ENCODE data around the gene WNK2.
"Not testable (repeated sequence)": the region's sequence is repeated elsewhere in the genome, so short reads cannot be mapped to it uniquely, and the experiment has no call there.

WNK2 gene

GRCh38 chr9:93246111-93246510 is 62.2 kb downstream of the WNK2 start:
- FAIRE-seq (no peak), DNase-seq (ENCODE audit: insufficient read length, low spot score) (no peak)
- no peak for TF ChIP-seq CTCF (IDR thresholded peaks at IDR 0.05; ENCODE audit: insufficient read depth, missing control alignments)

- FAIRE-seq (no peak), DNase-seq (ENCODE audit: insufficient read length, low spot score) (no peak)
- no peak for TF ChIP-seq CTCF (IDR thresholded peaks at IDR 0.05; ENCODE audit: insufficient read depth, missing control alignments)
Observed at GRCh38 chr9:93246526-93246925, 62.6 kb downstream of the WNK2 start.

- TF ChIP-seq CTCF (IDR thresholded peaks at IDR 0.05; ENCODE audit: insufficient read depth, missing control alignments), result no peak
- FAIRE-seq (no peak), DNase-seq (ENCODE audit: insufficient read length, low spot score) (no peak)
Observed at GRCh38 chr9:93247099-93247865, 63.3 kb downstream of the WNK2 start.

GRCh38 chr9:93247892-93248291 is 64.0 kb downstream of the WNK2 start:
- no peak for FAIRE-seq
- no peak for DNase-seq (ENCODE audit: insufficient read length, low spot score)
- TF ChIP-seq CTCF (IDR thresholded peaks at IDR 0.05; ENCODE audit: insufficient read depth, missing control alignments), result no peak

GRCh38 chr9:93248386-93249040 is 64.6 kb downstream of the WNK2 start:
- no peak for FAIRE-seq
- no peak for TF ChIP-seq CTCF (IDR thresholded peaks at IDR 0.05; ENCODE audit: insufficient read depth, missing control alignments)
- no peak for DNase-seq (ENCODE audit: insufficient read length, low spot score)

GRCh38 chr9:93250185-93250584 is 66.2 kb downstream of the WNK2 start:
- DNase-seq (ENCODE audit: insufficient read length, low spot score), result no peak
- FAIRE-seq, result peak; percentile 46
- no peak for TF ChIP-seq CTCF (IDR thresholded peaks at IDR 0.05; ENCODE audit: insufficient read depth, missing control alignments)

- DNase-seq (ENCODE audit: insufficient read length, low spot score); FAIRE-seq: not testable (repeated sequence)
Observed at GRCh38 chr9:93251309-93251708, 67.4 kb downstream of the WNK2 start.
